ENCODE measurements around the gene ESPN.

ESPN gene

DNA sequence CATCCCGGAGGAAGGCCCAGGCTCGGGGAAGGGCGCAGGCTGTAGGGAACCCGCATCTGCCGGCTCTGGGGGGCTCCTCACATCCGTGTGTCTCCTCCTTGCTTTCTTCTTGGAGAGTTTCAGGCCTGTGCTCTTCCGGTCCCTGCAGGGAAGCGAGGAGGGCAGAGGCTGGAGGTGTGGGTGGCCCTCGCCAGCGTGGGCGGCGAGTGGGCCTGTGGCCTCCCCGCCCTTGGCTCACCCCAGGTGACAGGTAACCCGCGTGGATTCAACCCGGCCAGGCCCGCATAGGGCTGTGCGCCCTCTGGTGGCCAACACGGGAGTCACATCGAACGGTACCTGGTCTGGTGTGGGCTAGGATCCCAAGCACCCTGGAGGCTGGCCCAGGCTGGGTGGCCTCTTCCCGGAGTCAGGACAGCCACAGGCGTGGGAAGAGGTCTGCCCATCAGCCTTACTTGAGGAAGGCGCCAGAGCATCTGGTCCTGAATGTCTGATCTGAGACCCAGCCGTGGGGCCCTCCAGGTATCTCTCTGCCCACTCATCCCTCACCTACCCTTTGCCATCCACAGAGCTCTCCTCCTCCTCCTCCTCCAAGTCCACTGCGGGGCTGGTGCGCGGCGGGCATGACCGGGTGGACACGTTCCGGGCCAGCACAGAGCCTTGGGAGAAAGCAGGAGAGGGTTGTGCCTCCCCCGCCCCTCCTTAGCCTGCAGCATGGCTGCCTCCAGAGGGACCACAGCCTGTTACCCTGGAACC is 51.0 kb downstream of the ESPN start:
- Histone ChIP-seq H3K27me3 (ENCODE audit: insufficient read depth, low read length, poor library complexity) (no peaks in the 10 kb centered on the region), H3K9me3 (ENCODE audit: insufficient read depth, low read length, severe bottlenecking) (no peaks in the 10 kb centered on the region), H3K27ac (ENCODE audit: low read length) (no peak overlapping the region), H3K4me2 (ENCODE audit: insufficient read depth, low read length) (no peak overlapping the region), H4K20me1 (ENCODE audit: insufficient read depth, low read length) (no peaks in the 10 kb centered on the region; the same call in 1 of the 2 replicates), H3K79me2 (ENCODE audit: insufficient read depth, low read length) (no peaks in the 10 kb centered on the region), H3K4me3 (ENCODE audit: low read depth in 1 of 2, low read length in 2 of 2) (no peak overlapping the region), H3K9ac (ENCODE audit: low read depth, low read length) (no peak overlapping the region), H3K36me3 (ENCODE audit: insufficient read depth, low read length) (no peaks in the 10 kb centered on the region), H3K4me1 (ENCODE audit: insufficient read depth, low read length) (no peaks in the 10 kb centered on the region), H2AFZ (ENCODE audit: low read depth, low read length) (no peak overlapping the region; the same call in 1 of the 2 replicates)
- peak; percentile 91 for ATAC-seq (ENCODE audit: insufficient read depth, low read depth)
- peak; percentile 66 for DNase-seq
- TF ChIP-seq, protein P1, sequence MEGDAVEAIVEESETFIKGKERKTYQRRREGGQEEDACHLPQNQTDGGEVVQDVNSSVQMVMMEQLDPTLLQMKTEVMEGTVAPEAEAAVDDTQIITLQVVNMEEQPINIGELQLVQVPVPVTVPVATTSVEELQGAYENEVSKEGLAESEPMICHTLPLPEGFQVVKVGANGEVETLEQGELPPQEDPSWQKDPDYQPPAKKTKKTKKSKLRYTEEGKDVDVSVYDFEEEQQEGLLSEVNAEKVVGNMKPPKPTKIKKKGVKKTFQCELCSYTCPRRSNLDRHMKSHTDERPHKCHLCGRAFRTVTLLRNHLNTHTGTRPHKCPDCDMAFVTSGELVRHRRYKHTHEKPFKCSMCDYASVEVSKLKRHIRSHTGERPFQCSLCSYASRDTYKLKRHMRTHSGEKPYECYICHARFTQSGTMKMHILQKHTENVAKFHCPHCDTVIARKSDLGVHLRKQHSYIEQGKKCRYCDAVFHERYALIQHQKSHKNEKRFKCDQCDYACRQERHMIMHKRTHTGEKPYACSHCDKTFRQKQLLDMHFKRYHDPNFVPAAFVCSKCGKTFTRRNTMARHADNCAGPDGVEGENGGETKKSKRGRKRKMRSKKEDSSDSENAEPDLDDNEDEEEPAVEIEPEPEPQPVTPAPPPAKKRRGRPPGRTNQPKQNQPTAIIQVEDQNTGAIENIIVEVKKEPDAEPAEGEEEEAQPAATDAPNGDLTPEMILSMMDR (IDR thresholded peaks at IDR 0.05; ENCODE audit: borderline replicate concordance, extremely low read depth, low read length, poor library complexity, severe bottlenecking): peak; percentile 95
- no peak for TF ChIP-seq EZH2 (IDR thresholded peaks at IDR 0.05; ENCODE audit: borderline replicate concordance, low read depth, low read length, severe bottlenecking)

DNA sequence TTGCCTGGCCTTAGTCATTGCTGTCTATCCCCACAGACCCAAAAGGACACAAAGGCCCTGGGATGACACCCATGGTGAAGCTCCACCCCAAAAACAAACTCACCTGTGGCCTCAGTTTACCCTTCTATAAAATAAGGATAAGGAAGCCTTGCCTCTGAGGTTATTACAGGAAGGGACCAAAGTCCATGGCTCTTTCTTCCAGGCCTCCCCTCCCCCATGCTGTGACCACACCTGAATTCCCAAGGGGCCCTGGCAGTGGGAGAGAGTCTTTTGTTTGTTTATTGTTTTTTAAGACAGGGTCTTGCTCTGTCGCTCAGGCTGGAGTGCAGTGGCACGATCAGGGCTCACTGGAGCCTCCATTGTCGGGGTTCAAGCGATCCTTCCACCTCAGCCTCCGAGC is 51.9 kb downstream of the ESPN start:
- Histone ChIP-seq H4K20me1 (ENCODE audit: insufficient read depth, low read length) (no peaks in the 10 kb centered on the region; the same call in 1 of the 2 replicates), H2AFZ (ENCODE audit: low read depth, low read length) (no peak overlapping the region), H3K4me2 (ENCODE audit: insufficient read depth, low read length) (no peak overlapping the region), H3K9me3 (ENCODE audit: insufficient read depth, low read length, severe bottlenecking) (no peaks in the 10 kb centered on the region), H3K36me3 (ENCODE audit: insufficient read depth, low read length) (no peaks in the 10 kb centered on the region), H3K27me3 (ENCODE audit: insufficient read depth, low read length, poor library complexity) (no peaks in the 10 kb centered on the region), H3K27ac (ENCODE audit: low read length) (no peak overlapping the region), H3K4me3 (ENCODE audit: low read depth in 1 of 2, low read length in 2 of 2) (no peak overlapping the region), H3K79me2 (ENCODE audit: insufficient read depth, low read length) (no peaks in the 10 kb centered on the region), H3K4me1 (ENCODE audit: insufficient read depth, low read length) (no peaks in the 10 kb centered on the region), H3K9ac (ENCODE audit: low read depth, low read length) (no peak overlapping the region)
- DNase-seq: no peak
- ATAC-seq (ENCODE audit: insufficient read depth, low read depth): no peak
- TF ChIP-seq, protein P1 (IDR thresholded peaks at IDR 0.05; ENCODE audit: borderline replicate concordance, extremely low read depth, low read length, poor library complexity, severe bottlenecking): no peak
- no peak for TF ChIP-seq EZH2 (IDR thresholded peaks at IDR 0.05; ENCODE audit: borderline replicate concordance, low read depth, low read length, severe bottlenecking)

DNA sequence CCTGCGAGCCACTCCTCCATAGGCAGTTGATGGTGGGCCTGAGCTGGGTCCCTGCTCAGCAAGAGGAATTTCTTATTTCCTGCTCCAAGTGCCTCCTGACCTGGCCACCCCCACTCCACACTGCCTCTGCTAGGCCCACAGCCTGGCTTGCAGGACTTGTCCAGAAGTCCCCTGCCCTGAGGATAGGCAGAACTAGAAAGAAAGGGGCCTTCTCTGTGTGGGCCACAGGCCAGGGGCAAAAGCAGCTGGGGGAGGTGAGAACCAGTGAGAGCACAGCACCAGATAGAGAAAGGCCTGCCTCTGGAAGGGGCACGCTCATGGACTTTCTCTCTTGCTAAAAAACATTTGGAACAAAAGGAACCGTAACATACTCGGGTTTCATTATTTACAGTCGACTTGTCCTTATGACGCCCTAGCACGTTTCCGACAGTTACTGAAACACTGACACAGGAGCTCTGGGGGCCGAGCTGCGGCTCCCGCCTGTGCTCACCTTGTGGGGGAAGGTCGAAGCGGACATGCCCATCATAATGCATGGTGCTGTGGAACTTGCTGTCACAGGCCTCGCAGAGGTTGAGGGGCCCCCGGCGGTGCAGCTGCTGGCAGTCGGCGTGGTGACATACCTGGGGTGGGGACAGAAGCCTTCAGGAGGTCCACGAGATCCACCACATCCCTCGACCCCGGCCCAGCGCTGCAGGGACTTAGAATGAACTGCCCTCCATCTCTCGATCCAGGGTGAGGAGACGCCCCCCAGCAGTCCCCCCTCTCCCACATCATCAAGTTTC is 52.7 kb downstream of the ESPN start:
- no peaks in the 10 kb centered on the region for H3K9me3 ChIP-seq (ENCODE audit: insufficient read depth, low read length, severe bottlenecking)
- H3K9ac ChIP-seq (ENCODE audit: low read depth, low read length): no peak overlapping the region
- no peaks in the 10 kb centered on the region for H3K4me1 ChIP-seq (ENCODE audit: insufficient read depth, low read length)
- H3K27me3 ChIP-seq (ENCODE audit: insufficient read depth, low read length, poor library complexity): no peaks in the 10 kb centered on the region
- no peaks in the 10 kb centered on the region; the same call in 1 of the 2 replicates for H4K20me1 ChIP-seq (ENCODE audit: insufficient read depth, low read length)
- no peak overlapping the region for H3K4me3 ChIP-seq (ENCODE audit: low read depth in 1 of 2, low read length in 2 of 2)
- ATAC-seq (ENCODE audit: insufficient read depth, low read depth) (no peak), DNase-seq (no peak)
- H3K4me2 ChIP-seq (ENCODE audit: insufficient read depth, low read length): no peak overlapping the region
- TF ChIP-seq, protein P1 (IDR thresholded peaks at IDR 0.05; ENCODE audit: borderline replicate concordance, extremely low read depth, low read length, poor library complexity, severe bottlenecking): no peak
- TF ChIP-seq EZH2 (IDR thresholded peaks at IDR 0.05; ENCODE audit: borderline replicate concordance, low read depth, low read length, severe bottlenecking): no peak
- no peaks in the 10 kb centered on the region for H3K36me3 ChIP-seq (ENCODE audit: insufficient read depth, low read length)
- no peak overlapping the region for H3K27ac ChIP-seq (ENCODE audit: low read length)
- no peak overlapping the region for H2AFZ ChIP-seq (ENCODE audit: low read depth, low read length)
- H3K79me2 ChIP-seq (ENCODE audit: insufficient read depth, low read length): no peaks in the 10 kb centered on the region
